ENCODE results near the gene SLC27A3. TPM values are rescaled to one million over a fixed set of nuclear protein-coding genes. Genes with fewer than 3 reads are reported as not detected.

The SLC27A3 gene
- total RNA-seq, 2 experiments from 2014 or later: 3.8 to 4.4 TPM

GRCh38 chr1:153790966-153791647 is 15.9 kb downstream of the SLC27A3 start:
- Mint-ChIP-seq H3K4me3 (peak overlapping the region; percentile 18), H3K27me3 (peaks cover 21% of the 10 kb centered on the region), H3K9me3 (no peaks in the 10 kb centered on the region), H3K27ac (no peak overlapping the region), H3K36me3 (ENCODE audit: low read depth) (no peaks in the 10 kb centered on the region), H3K4me1 (ENCODE audit: low read depth) (peaks cover 18% of the 10 kb centered on the region)
- H3K9me3 ChIP-seq (ENCODE audit: control insufficient read depth in 1 of 2, insufficient read depth in 1 of 2, low read length in 2 of 2): no peaks in the 10 kb centered on the region
- no peaks in the 10 kb centered on the region for H3K36me3 ChIP-seq (ENCODE audit: insufficient read depth, low read length)
- TF ChIP-seq CTCF (IDR thresholded peaks at IDR 0.05): no peak
- CTCF ChIA-PET: no interaction called here
- intact Hi-C loops (cut with DNase I, micrococcal nuclease): no loop called here
- DNase-seq: peak in 3 of 14 experiments; percentile 51 to 58 (median 54)
- no peaks in the 10 kb centered on the region for H3K27me3 ChIP-seq (ENCODE audit: control insufficient read depth in 1 of 2, insufficient read depth in 2 of 2, low read length in 2 of 2)
- ATAC-seq (ENCODE audit: poor library complexity): peak; percentile 59
- POLR2A ChIA-PET: no interaction called here
- H3K27ac ChIP-seq (ENCODE audit: low read depth in 1 of 2, low read length in 2 of 2): no peak overlapping the region
- H3K4me1 ChIP-seq (ENCODE audit: insufficient read depth, low read length): peaks cover 11% of the 10 kb centered on the region
- no peak overlapping the region for H3K4me3 ChIP-seq (ENCODE audit: low read length)

DNA sequence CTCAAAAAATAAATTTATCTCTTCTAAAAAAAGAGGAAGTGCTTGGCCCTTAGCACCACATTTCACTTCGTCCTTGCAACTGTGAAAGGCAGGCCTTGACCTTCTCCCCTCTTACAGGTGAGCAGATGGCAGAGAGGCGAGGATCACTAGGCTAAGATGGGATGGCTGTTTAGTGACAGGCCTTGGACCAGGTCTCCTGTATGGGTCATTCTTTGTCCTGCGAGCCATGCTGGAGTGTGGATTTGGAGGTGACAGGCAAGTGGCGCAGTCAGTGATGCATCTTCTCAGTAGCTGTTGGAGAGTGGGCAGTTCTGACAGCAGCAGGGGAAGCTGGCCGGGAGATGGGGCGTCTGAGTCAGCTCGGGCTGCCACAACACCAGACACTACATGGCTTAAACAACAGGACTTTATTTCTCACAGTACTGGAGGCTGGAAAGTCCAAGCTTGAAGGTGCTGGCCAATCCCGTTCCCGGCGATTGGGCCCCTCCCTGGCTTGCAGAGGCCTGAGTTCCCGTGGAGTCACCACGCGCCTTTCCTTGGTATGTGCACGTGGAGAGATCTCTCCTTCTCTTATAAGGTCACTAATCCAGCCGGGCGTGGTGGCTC is 16.5 kb downstream of the SLC27A3 start:
- Histone ChIP-seq H3K27me3 (ENCODE audit: control insufficient read depth in 1 of 2, insufficient read depth in 2 of 2, low read length in 2 of 2) (no peaks in the 10 kb centered on the region), H3K4me3 (ENCODE audit: low read length) (no peak overlapping the region), H3K9me3 (ENCODE audit: control insufficient read depth in 1 of 2, insufficient read depth in 1 of 2, low read length in 2 of 2) (no peaks in the 10 kb centered on the region), H3K27ac (ENCODE audit: low read depth in 1 of 2, low read length in 2 of 2) (no peak overlapping the region), H3K36me3 (ENCODE audit: insufficient read depth, low read length) (no peaks in the 10 kb centered on the region), H3K4me1 (ENCODE audit: insufficient read depth, low read length) (peaks cover 12% of the 10 kb centered on the region)
- ChIA-PET POLR2A (no interaction called here), CTCF (interaction anchor here (0.9 kb wide), 1 partner anchor 195 kb away, joined by 4 read pairs; the partner anchor contains the start of gene RAB13)
- ATAC-seq (ENCODE audit: poor library complexity) (no peak), DNase-seq (peak in 2 of 14 experiments; percentile 51 to 67)
- Mint-ChIP-seq H3K4me3 (no peak overlapping the region), H3K27ac (no peak overlapping the region), H3K36me3 (ENCODE audit: low read depth) (no peaks in the 10 kb centered on the region), H3K9me3 (no peaks in the 10 kb centered on the region), H3K27me3 (peaks cover 21% of the 10 kb centered on the region), H3K4me1 (ENCODE audit: low read depth) (peaks cover 18% of the 10 kb centered on the region)
- intact Hi-C loops (cut with DNase I, micrococcal nuclease): no loop called here
- no peak for TF ChIP-seq CTCF (IDR thresholded peaks at IDR 0.05)

- H3K27me3 ChIP-seq (ENCODE audit: control insufficient read depth in 1 of 2, insufficient read depth in 2 of 2, low read length in 2 of 2): no peaks in the 10 kb centered on the region
- intact Hi-C loops (cut with DNase I, micrococcal nuclease): no loop called here
- POLR2A ChIA-PET: no interaction called here
- CTCF ChIA-PET: interaction anchor here (0.9 kb wide), 1 partner anchor 194 kb away, joined by 4 read pairs; the partner anchor contains the start of gene RAB13
- no peaks in the 10 kb centered on the region for H3K36me3 ChIP-seq (ENCODE audit: insufficient read depth, low read length)
- Mint-ChIP-seq H3K36me3 (ENCODE audit: low read depth) (no peaks in the 10 kb centered on the region), H3K27me3 (peaks cover 20% of the 10 kb centered on the region), H3K4me3 (no peak overlapping the region), H3K27ac (no peak overlapping the region), H3K9me3 (no peaks in the 10 kb centered on the region), H3K4me1 (ENCODE audit: low read depth) (peaks cover 23% of the 10 kb centered on the region)
- H3K4me3 ChIP-seq (ENCODE audit: low read length): no peak overlapping the region
- H3K4me1 ChIP-seq (ENCODE audit: insufficient read depth, low read length): peaks cover 21% of the 10 kb centered on the region
- no peak for DNase-seq
- H3K27ac ChIP-seq (ENCODE audit: low read depth in 1 of 2, low read length in 2 of 2): no peak overlapping the region
- ATAC-seq (ENCODE audit: poor library complexity): no peak
- no peaks in the 10 kb centered on the region for H3K9me3 ChIP-seq (ENCODE audit: control insufficient read depth in 1 of 2, insufficient read depth in 1 of 2, low read length in 2 of 2)
- no peak for TF ChIP-seq CTCF (IDR thresholded peaks at IDR 0.05)
Measured at GRCh38 chr1:153792631-153793041, 17.4 kb downstream of the SLC27A3 start.
